ENCODE results near the gene WDR82. TPM values are rescaled to one million over a fixed set of nuclear protein-coding genes. Genes with fewer than 3 reads are reported as not detected.

The WDR82 gene
- total RNA-seq, 1 donor from 2014 or later = 69.9 TPM

DNA sequence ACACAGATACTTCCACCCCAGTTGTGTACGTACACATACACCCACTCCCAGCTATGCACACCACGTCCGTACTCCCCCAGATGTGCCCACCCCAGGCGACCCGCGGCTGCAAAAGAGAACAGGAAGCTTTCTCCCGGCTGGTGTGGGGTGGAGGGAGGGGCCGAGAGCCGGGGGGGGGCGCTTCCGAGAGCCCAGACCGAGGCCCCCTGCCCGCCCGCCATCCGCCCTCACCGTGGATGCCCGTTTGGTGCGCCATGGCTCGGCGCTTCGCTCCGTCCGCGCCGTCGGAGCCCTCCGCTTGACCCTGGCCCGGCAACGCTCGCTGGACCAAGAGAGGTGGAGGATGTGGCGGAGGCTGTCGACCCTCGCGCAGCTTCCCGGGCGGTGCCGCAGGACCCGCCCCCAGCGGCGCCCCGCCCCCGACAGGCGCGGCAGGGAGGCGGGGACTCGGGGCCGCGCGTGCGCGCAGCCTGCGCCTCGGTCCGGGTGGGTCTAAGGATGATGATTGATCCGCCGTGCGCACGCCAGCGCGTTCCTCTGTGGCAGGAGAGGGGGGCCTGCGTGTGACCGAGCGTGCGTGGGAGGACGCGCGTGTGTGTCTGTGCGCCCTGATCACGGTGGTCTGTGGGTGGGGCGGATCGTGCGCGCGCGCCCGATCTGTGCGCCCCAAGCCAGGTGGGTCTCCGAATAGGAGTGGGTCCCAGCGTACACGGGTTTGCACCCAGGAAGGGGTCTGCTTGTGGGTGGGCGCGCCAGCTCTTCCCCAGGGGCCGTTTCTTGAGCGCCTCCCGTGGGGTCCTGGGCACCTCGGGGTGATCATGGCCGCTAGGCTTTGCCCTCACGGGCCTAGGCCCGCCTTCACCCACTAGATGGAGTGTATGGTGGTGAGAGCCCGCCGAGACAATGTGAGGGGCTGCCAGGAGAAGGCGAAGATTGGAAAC lies 39.4 kb downstream of the WDR82 start, which contains the start of gene TWF2:
Gene TWF2, minus strand, starts transcription at position 398 of the 941 bp plus-strand sequence. Its CDS starts 142 bp downstream, at position 256.
- Histone ChIP-seq H3K27me3 (ENCODE audit: control insufficient read depth in 3 of 3, insufficient read depth in 3 of 3, low read length in 3 of 3) (peaks cover 0 to 2% (median under 1%) of the 10 kb centered on the region in 3 donors), H3K9me3 (ENCODE audit: control insufficient read depth in 3 of 3, low read length in 3 of 3) (no peaks in the 10 kb centered on the region), H3K9ac (ENCODE audit: low read depth in 1 of 3, low read length in 3 of 3) (peak within 1 kb of the TSS; percentile 81 to 93 (median 89)), H3K4me3 (ENCODE audit: low read length in 3 of 3) (peak within 1 kb of the TSS; percentile 82 to 99 (median 97)), H3K36me3 (ENCODE audit: control insufficient read depth in 3 of 3, insufficient read depth in 3 of 3, low read length in 3 of 3) (peaks cover 0 to 8% (median 7%) of the 10 kb centered on the region in 3 donors), H3K4me1 (ENCODE audit: control insufficient read depth in 3 of 3, insufficient read depth in 3 of 3, low read length in 3 of 3) (peaks cover 50 to 67% (median 51%) of the 10 kb centered on the region in 3 donors), H3K27ac (ENCODE audit: low read depth, low read length) (peak within 1 kb of the TSS; percentile 99)

DNA sequence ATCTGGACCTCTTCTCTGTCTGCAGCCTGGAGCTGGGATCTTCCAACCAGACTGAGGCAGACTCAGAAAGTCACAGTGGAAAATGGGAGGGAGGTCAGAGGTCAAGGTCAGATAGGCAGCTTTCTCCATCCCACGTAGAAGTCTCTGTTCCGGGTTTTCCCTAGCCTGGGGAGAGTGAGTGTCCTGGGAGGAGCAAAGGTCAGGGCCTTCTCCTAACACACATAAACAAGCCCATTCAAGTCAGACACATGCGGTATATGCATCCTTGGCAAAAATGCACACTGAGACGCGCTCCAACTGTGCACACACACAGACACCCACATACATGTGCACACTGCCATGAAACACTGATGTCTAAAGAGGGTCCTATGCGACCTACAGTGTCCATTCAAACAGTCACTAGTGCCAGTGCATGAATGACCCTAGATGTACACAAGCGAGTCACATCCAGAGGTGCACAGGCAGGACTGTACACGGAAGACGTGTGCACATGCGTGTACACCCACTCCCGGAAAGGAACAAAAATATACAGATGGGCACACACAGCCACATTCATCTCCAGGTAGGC lies 40.2 kb downstream of the WDR82 start:
- Histone ChIP-seq H3K4me3 (ENCODE audit: low read length in 3 of 3) (peak overlapping the region; percentile 82 to 99 (median 97)), H3K27ac (ENCODE audit: low read depth, low read length) (peak overlapping the region; percentile 99), H3K36me3 (ENCODE audit: control insufficient read depth in 3 of 3, insufficient read depth in 3 of 3, low read length in 3 of 3) (peaks cover 0 to 9% (median 8%) of the 10 kb centered on the region in 3 donors), H3K9me3 (ENCODE audit: control insufficient read depth in 3 of 3, low read length in 3 of 3) (no peaks in the 10 kb centered on the region), H3K4me1 (ENCODE audit: control insufficient read depth in 3 of 3, insufficient read depth in 3 of 3, low read length in 3 of 3) (peaks cover 48 to 68% (median 53%) of the 10 kb centered on the region in 3 donors), H3K27me3 (ENCODE audit: control insufficient read depth in 3 of 3, insufficient read depth in 3 of 3, low read length in 3 of 3) (no peaks in the 10 kb centered on the region), H3K9ac (ENCODE audit: low read depth in 1 of 3, low read length in 3 of 3) (peak overlapping the region; percentile 68 to 93 (median 70))

DNA sequence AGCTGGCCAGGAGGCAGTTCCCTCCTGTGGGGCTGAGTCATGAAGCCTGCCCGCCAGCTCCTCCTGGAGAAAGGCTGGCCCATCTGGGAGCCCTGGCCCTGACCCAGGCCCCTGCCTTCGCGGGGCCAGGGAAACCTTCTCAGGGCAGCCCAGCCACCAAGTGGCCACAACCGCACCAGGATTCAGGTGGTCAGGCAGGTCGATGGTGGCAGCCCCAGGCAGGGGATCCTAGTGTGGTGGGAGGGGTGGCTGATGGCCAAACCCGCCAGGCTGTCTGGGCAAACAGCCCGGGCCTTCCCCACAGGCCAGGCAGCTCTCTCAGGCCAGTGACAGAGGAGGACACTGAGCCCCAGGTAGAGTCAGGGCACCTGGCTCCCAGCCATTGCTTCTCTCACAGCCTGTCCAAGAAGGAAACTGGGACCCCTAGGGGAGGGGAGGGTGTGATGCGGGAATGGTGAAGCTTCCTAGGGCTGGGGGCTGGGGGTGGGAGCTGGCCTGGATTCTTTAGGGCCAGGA lies 40.7 kb downstream of the WDR82 start:
- H3K36me3 ChIP-seq (ENCODE audit: control insufficient read depth in 3 of 3, insufficient read depth in 3 of 3, low read length in 3 of 3) = peaks cover 2 to 15% (median 13%) of the 10 kb centered on the region in 3 donors
- peak overlapping the region; percentile 68 to 93 (median 70) for H3K9ac ChIP-seq (ENCODE audit: low read depth in 1 of 3, low read length in 3 of 3)
- H3K9me3 ChIP-seq (ENCODE audit: control insufficient read depth in 3 of 3, low read length in 3 of 3) = no peaks in the 10 kb centered on the region
- H3K4me3 ChIP-seq (ENCODE audit: low read length in 3 of 3) = peak overlapping the region; percentile 82 to 99 (median 97)
- peak overlapping the region; percentile 99 for H3K27ac ChIP-seq (ENCODE audit: low read depth, low read length)
- H3K4me1 ChIP-seq (ENCODE audit: control insufficient read depth in 3 of 3, insufficient read depth in 3 of 3, low read length in 3 of 3) = peaks cover 54 to 73% (median 58%) of the 10 kb centered on the region in 3 donors
- H3K27me3 ChIP-seq (ENCODE audit: control insufficient read depth in 3 of 3, insufficient read depth in 3 of 3, low read length in 3 of 3) = no peaks in the 10 kb centered on the region

GRCh38 chr3:52237006-52237656 lies 41.3 kb downstream of the WDR82 start:
- no peaks in the 10 kb centered on the region for H3K9me3 ChIP-seq (ENCODE audit: control insufficient read depth in 3 of 3, low read length in 3 of 3)
- no peaks in the 10 kb centered on the region for H3K27me3 ChIP-seq (ENCODE audit: control insufficient read depth in 3 of 3, insufficient read depth in 3 of 3, low read length in 3 of 3)
- H3K36me3 ChIP-seq (ENCODE audit: control insufficient read depth in 3 of 3, insufficient read depth in 3 of 3, low read length in 3 of 3) = peaks cover 5 to 21% (median 13%) of the 10 kb centered on the region in 3 donors
- H3K27ac ChIP-seq (ENCODE audit: low read depth, low read length) = peak overlapping the region; percentile 99
- peaks cover 58 to 79% (median 62%) of the 10 kb centered on the region in 3 donors for H3K4me1 ChIP-seq (ENCODE audit: control insufficient read depth in 3 of 3, insufficient read depth in 3 of 3, low read length in 3 of 3)
- peak overlapping the region; percentile 82 to 99 (median 97) for H3K4me3 ChIP-seq (ENCODE audit: low read length in 3 of 3)
- peak overlapping the region; percentile 57 to 93 (median 70) for H3K9ac ChIP-seq (ENCODE audit: low read depth in 1 of 3, low read length in 3 of 3)

DNA sequence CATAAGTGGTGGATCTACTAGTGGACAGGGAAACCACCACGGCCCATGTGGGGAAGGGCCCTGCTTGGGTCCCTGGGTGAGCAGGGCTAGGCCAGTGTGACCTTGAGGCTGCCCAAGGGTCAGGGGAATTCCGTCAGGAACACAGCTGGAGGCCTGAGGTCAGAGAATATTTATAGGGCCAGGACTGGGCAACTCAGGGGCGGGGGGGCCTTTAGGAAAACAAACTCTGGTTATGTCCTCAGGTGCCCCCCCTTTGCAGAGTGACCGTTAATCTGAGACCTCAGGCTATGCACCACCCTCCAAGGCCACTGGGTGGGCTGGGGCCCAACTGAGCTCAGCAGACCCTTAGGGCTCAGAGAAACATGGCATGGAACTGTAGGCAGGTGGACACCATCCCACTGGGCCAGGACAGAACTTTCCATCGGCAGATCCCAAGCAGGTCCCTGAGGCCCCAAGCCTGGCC lies 42.0 kb downstream of the WDR82 start:
- no peaks in the 10 kb centered on the region for H3K9me3 ChIP-seq (ENCODE audit: control insufficient read depth in 3 of 3, low read length in 3 of 3)
- peaks cover 7 to 27% (median 15%) of the 10 kb centered on the region in 3 donors for H3K36me3 ChIP-seq (ENCODE audit: control insufficient read depth in 3 of 3, insufficient read depth in 3 of 3, low read length in 3 of 3)
- peak overlapping the region; percentile 40 to 93 (median 70) for H3K9ac ChIP-seq (ENCODE audit: low read depth in 1 of 3, low read length in 3 of 3)
- peaks cover 64 to 86% (median 69%) of the 10 kb centered on the region in 3 donors for H3K4me1 ChIP-seq (ENCODE audit: control insufficient read depth in 3 of 3, insufficient read depth in 3 of 3, low read length in 3 of 3)
- peak overlapping the region; percentile 99 for H3K27ac ChIP-seq (ENCODE audit: low read depth, low read length)
- H3K4me3 ChIP-seq (ENCODE audit: low read length in 3 of 3) = peak overlapping the region; percentile 15 to 97 (median 18)
- H3K27me3 ChIP-seq (ENCODE audit: control insufficient read depth in 3 of 3, insufficient read depth in 3 of 3, low read length in 3 of 3) = no peaks in the 10 kb centered on the region

- Histone ChIP-seq H3K4me1 (ENCODE audit: control insufficient read depth in 3 of 3, insufficient read depth in 3 of 3, low read length in 3 of 3) (peaks cover 60 to 84% (median 63%) of the 10 kb centered on the region in 3 donors), H3K27me3 (ENCODE audit: control insufficient read depth in 3 of 3, insufficient read depth in 3 of 3, low read length in 3 of 3) (no peaks in the 10 kb centered on the region), H3K9me3 (ENCODE audit: control insufficient read depth in 3 of 3, low read length in 3 of 3) (no peaks in the 10 kb centered on the region), H3K36me3 (ENCODE audit: control insufficient read depth in 3 of 3, insufficient read depth in 3 of 3, low read length in 3 of 3) (peaks cover 24 to 44% (median 32%) of the 10 kb centered on the region in 3 donors), H3K4me3 (ENCODE audit: low read length in 3 of 3) (peak overlapping the region; percentile 79 to 94 (median 81)), H3K9ac (ENCODE audit: low read depth in 1 of 3, low read length in 3 of 3) (peak overlapping the region; percentile 97 to 99 (median 98)), H3K27ac (ENCODE audit: low read depth, low read length) (peak overlapping the region; percentile 99)
These were observed 43.7 kb downstream of the WDR82 start for GRCh38 chr3:52234516-52235447.

- Histone ChIP-seq H3K36me3 (ENCODE audit: control insufficient read depth in 3 of 3, insufficient read depth in 3 of 3, low read length in 3 of 3) (peaks cover 32 to 52% (median 40%) of the 10 kb centered on the region in 3 donors), H3K27me3 (ENCODE audit: control insufficient read depth in 3 of 3, insufficient read depth in 3 of 3, low read length in 3 of 3) (no peaks in the 10 kb centered on the region), H3K4me3 (ENCODE audit: low read length in 3 of 3) (peak overlapping the region; percentile 79 to 94 (median 81)), H3K9ac (ENCODE audit: low read depth in 1 of 3, low read length in 3 of 3) (peak overlapping the region; percentile 97 to 99 (median 98)), H3K9me3 (ENCODE audit: control insufficient read depth in 3 of 3, low read length in 3 of 3) (no peaks in the 10 kb centered on the region), H3K27ac (ENCODE audit: low read depth, low read length) (peak overlapping the region; percentile 99), H3K4me1 (ENCODE audit: control insufficient read depth in 3 of 3, insufficient read depth in 3 of 3, low read length in 3 of 3) (peaks cover 58 to 77% (median 63%) of the 10 kb centered on the region in 3 donors)
These were observed 44.5 kb downstream of the WDR82 start for GRCh38 chr3:52233968-52234367.

- H3K27ac ChIP-seq (ENCODE audit: low read depth, low read length) = peak overlapping the region; percentile 99
- H3K36me3 ChIP-seq (ENCODE audit: control insufficient read depth in 3 of 3, insufficient read depth in 3 of 3, low read length in 3 of 3) = peaks cover 41 to 60% (median 47%) of the 10 kb centered on the region in 3 donors
- H3K9ac ChIP-seq (ENCODE audit: low read depth in 1 of 3, low read length in 3 of 3) = peak overlapping the region; percentile 81 to 99 (median 98)
- peaks cover 53 to 72% (median 58%) of the 10 kb centered on the region in 3 donors for H3K4me1 ChIP-seq (ENCODE audit: control insufficient read depth in 3 of 3, insufficient read depth in 3 of 3, low read length in 3 of 3)
- H3K9me3 ChIP-seq (ENCODE audit: control insufficient read depth in 3 of 3, low read length in 3 of 3) = no peaks in the 10 kb centered on the region
- H3K4me3 ChIP-seq (ENCODE audit: low read length in 3 of 3) = peak overlapping the region; percentile 68 to 85 (median 79)
- H3K27me3 ChIP-seq (ENCODE audit: control insufficient read depth in 3 of 3, insufficient read depth in 3 of 3, low read length in 3 of 3) = no peaks in the 10 kb centered on the region
These were observed 45.3 kb downstream of the WDR82 start for GRCh38 chr3:52233108-52233591.
